Muscle layer of duodenum (tissue), 2 donors: ENCODE results near the gene AXIN1.

ENCODE experiments used
- H3K27ac ChIP-seq: one replicate; pipeline ENCODE4 v1.7.0; 2013; ENCODE audit warnings: mild to moderate bottlenecking, low read length
- H3K27me3 ChIP-seq: one replicate; pipeline ENCODE4 v1.7.0; 2013; ENCODE audit warnings: low read depth, mild to moderate bottlenecking, control low read depth, low read length
- H3K36me3 ChIP-seq, 2 donors: one replicate each; pipeline ENCODE4 v1.7.0; 2013; ENCODE audit warnings: low read length in 2 of 2, control low read depth in 1 of 2, mild to moderate bottlenecking in 1 of 2; ENCODE audit not compliant: insufficient read depth in 2 of 2, control insufficient read depth in 1 of 2
- H3K4me1 ChIP-seq, 2 donors: one replicate each; pipeline ENCODE4 v1.7.0; 2013; ENCODE audit warnings: low read length in 2 of 2, mild to moderate bottlenecking in 2 of 2, control low read depth in 1 of 2, moderate library complexity in 1 of 2; ENCODE audit not compliant: insufficient read depth in 2 of 2, control insufficient read depth in 1 of 2
- H3K4me3 ChIP-seq, 2 donors: one replicate each; pipeline ENCODE4 v1.7.0; 2013; ENCODE audit warnings: low read length in 2 of 2, low read depth in 1 of 2, mild to moderate bottlenecking in 1 of 2
- H3K9me3 ChIP-seq, 2 donors: one replicate each; pipeline ENCODE4 v1.7.0; 2013; ENCODE audit warnings: low read length in 2 of 2, control low read depth in 1 of 2, mild to moderate bottlenecking in 1 of 2; ENCODE audit not compliant: control insufficient read depth in 1 of 2
- donor health status: healthy.

AXIN1 gene

DNA sequence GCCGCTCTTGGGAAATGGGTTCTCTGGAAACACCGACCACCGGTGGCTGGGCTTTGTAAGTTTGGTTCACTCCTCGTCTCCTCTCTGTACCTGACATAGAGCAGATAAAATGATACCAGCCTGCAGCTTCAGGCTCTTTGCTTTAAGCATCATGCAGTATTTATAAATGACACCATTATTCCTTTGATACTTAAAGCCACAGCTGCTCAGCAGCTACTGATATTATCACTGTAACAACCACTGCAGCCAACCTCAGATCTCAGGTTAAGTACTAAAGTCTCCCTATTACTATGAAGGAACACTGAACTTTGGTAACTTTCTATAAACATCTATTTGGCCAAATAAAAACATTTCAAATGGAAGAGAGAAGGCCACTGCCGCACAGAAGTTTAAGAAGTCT is 34.9 kb downstream of the AXIN1 start:
- Histone ChIP-seq H3K9me3 (no peaks in the 10 kb centered on the region), H3K27me3 (no peaks in the 10 kb centered on the region), H3K4me1 (no peaks in the 10 kb centered on the region), H3K36me3 (peaks cover 19 to 31% of the 10 kb centered on the region in 2 donors), H3K4me3 (no peak overlapping the region), H3K27ac (no peak overlapping the region)

- no peak overlapping the region for H3K4me3 ChIP-seq
- no peaks in the 10 kb centered on the region for H3K9me3 ChIP-seq
- H3K27ac ChIP-seq: no peak overlapping the region
- H3K27me3 ChIP-seq: no peaks in the 10 kb centered on the region
- peaks cover 19 to 37% of the 10 kb centered on the region in 2 donors for H3K36me3 ChIP-seq
- H3K4me1 ChIP-seq: no peaks in the 10 kb centered on the region
These were observed 35.6 kb downstream of the AXIN1 start for GRCh38 chr16:316741-317464.

GRCh38 chr16:314795-315299 is 37.7 kb downstream of the AXIN1 start:
- H3K9me3 ChIP-seq: no peaks in the 10 kb centered on the region
- H3K36me3 ChIP-seq: peaks cover 19 to 42% of the 10 kb centered on the region in 2 donors
- H3K4me1 ChIP-seq: no peaks in the 10 kb centered on the region
- no peaks in the 10 kb centered on the region for H3K27me3 ChIP-seq
- no peak overlapping the region for H3K27ac ChIP-seq
- H3K4me3 ChIP-seq: no peak overlapping the region

GRCh38 chr16:314351-314750 is 38.2 kb downstream of the AXIN1 start:
- peaks cover 22 to 46% of the 10 kb centered on the region in 2 donors for H3K36me3 ChIP-seq
- H3K27ac ChIP-seq: no peak overlapping the region
- H3K4me1 ChIP-seq: no peaks in the 10 kb centered on the region
- no peaks in the 10 kb centered on the region for H3K9me3 ChIP-seq
- H3K4me3 ChIP-seq: no peak overlapping the region
- H3K27me3 ChIP-seq: no peaks in the 10 kb centered on the region

GRCh38 chr16:311725-312124 is 40.8 kb downstream of the AXIN1 start:
- Histone ChIP-seq H3K36me3 (peaks cover 35 to 61% of the 10 kb centered on the region in 2 donors), H3K27me3 (no peaks in the 10 kb centered on the region), H3K4me1 (no peaks in the 10 kb centered on the region), H3K27ac (no peak overlapping the region), H3K9me3 (no peaks in the 10 kb centered on the region), H3K4me3 (no peak overlapping the region)

GRCh38 chr16:309476-309875 is 43.0 kb downstream of the AXIN1 start:
- Histone ChIP-seq H3K27ac (no peak overlapping the region), H3K9me3 (no peaks in the 10 kb centered on the region), H3K4me1 (no peaks in the 10 kb centered on the region), H3K4me3 (no peak overlapping the region), H3K27me3 (no peaks in the 10 kb centered on the region), H3K36me3 (peaks cover 35 to 68% of the 10 kb centered on the region in 2 donors)

DNA sequence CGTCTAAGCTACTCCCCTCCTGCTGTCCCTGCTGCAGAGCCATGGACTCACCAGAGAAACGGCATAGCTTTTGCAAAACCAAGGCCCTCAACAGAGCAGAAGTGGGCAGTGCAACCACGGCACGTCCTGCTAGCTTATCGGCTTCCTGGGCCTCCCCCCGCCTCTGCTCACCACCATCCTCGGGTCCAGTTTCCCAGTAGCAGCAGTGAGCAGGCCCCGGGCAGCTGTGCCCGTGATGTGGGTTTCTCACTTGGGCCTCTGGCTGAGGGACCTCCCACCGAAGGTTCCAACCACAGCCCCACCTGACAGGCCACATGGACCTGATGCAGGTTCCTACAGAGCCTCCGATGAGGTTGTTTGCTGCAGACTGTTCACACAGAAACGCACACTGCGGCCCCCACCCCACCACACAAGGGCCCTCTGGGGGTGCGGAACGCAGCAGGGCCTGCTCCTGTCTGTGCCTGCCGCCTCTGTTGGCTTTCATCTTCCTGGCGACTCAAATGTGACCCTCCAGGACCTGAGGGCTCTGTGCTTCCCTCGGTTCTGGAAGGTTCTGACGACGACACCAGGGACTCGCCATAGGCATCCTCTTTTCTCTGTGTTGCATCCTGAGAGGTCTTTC is 44.7 kb downstream of the AXIN1 start:
- H3K4me3 ChIP-seq: no peak overlapping the region
- H3K27me3 ChIP-seq: no peaks in the 10 kb centered on the region
- H3K36me3 ChIP-seq: peaks cover 18 to 64% of the 10 kb centered on the region in 2 donors
- H3K27ac ChIP-seq: no peak overlapping the region
- H3K4me1 ChIP-seq: no peaks in the 10 kb centered on the region
- H3K9me3 ChIP-seq: no peaks in the 10 kb centered on the region

DNA sequence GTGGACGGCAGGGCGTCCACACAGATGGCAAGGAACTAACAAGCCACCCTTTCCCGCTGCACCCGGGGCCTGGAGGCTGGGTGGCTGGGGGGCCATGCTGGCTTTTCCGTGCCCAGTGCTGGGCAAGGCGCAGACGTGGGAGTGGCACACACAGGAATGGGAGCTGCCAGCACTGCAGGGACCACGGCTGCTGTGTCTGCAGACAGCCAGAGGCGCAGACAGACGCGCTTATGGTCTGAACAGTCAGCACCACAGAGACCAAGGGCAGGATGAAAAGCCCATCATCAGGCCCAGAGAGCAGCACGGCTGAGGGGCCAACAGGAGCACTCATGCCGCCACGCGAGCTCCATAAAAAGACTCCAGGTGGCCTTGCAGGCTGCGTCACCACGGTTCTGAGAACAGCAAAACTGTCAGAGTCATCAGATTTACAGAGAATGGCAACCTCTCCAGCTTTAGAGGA is 45.6 kb downstream of the AXIN1 start:
- Histone ChIP-seq H3K36me3 (peaks cover 24 to 63% of the 10 kb centered on the region in 2 donors), H3K9me3 (no peaks in the 10 kb centered on the region), H3K4me1 (no peaks in the 10 kb centered on the region), H3K27me3 (no peaks in the 10 kb centered on the region), H3K4me3 (no peak overlapping the region), H3K27ac (no peak overlapping the region)

DNA sequence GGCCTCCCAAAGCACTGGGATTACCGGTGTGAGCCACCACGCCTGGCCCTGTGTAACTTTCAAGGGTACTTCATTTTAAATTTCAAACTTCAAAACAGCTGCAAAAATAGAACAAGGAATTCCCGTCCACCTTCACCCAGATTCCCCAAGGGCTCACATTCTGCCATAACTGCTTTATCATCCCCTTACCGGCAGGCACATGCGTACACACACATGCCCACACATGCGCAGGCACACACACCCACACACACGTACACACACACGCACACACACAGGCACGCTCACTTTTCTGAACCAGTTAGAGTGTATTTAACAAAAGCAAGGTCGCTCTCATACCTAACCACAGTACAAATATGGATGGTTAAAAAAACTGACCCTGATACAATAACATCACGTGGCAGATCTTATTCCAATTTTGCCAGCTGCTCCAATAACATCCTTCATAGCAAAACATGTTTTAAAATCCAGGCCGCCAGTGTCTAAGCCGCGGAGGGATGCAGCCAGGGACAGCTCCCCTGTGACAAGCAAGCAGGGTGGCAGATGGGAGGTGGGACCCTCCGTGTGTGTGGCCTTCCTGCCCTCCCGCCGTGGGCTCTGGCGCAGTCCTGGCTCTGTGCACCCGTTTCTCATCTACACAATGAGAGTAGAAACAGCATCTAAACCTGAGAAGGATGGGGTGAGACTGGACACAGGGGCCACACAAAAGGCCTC is 46.5 kb downstream of the AXIN1 start:
- no peak overlapping the region for H3K27ac ChIP-seq
- H3K4me1 ChIP-seq: no peaks in the 10 kb centered on the region
- H3K27me3 ChIP-seq: no peaks in the 10 kb centered on the region
- peaks cover 25 to 64% of the 10 kb centered on the region in 2 donors for H3K36me3 ChIP-seq
- H3K9me3 ChIP-seq: no peaks in the 10 kb centered on the region
- H3K4me3 ChIP-seq: no peak overlapping the region

DNA sequence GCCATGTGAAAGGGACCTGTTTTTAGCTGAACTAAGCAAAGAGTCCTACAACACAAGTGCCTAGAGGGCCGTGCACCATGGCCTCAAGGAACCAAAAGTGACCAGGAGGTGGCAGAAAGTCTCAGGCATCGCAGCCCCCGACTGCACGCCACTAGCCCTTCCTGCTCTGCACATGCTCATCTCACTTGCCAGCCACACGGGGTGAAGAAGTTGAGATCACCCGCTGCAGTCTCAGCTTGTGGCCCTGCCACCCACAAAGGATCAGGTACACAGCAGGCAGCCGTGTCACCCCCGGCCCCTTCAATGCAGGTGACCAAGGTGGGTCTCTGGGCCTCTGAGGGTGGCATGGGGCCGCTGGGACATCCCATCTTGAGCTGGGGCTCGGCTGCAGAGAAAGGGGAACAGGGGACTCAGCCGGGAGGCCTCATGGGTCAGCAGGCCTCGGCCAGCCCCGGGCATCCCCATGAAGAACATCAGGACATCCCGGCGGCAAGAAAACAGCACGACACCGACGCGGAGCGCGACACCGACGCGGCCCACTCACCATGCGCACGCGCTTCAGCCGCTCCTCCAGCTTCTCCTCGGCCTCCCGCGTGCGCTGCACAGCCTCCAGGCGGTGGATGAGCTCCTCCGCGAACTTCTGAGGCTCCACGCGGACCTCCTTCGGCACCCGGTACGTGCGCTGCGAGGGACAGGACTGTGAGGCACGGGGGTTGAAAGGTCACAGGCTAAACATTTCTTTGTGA is 48.6 kb downstream of the AXIN1 start:
- Histone ChIP-seq H3K4me3 (no peak overlapping the region), H3K36me3 (peaks cover 24 to 60% of the 10 kb centered on the region in 2 donors), H3K27me3 (no peaks in the 10 kb centered on the region), H3K27ac (no peak overlapping the region), H3K4me1 (no peaks in the 10 kb centered on the region), H3K9me3 (no peaks in the 10 kb centered on the region)

GRCh38 chr16:301950-302349 is 50.6 kb downstream of the AXIN1 start:
- H3K27me3 ChIP-seq: no peaks in the 10 kb centered on the region
- H3K36me3 ChIP-seq: peaks cover 12 to 54% of the 10 kb centered on the region in 2 donors
- H3K27ac ChIP-seq: no peak overlapping the region

More at GRCh38 chr16:301950-302349, 50.6 kb downstream of the AXIN1 start:
- Histone ChIP-seq H3K4me1 (no peaks in the 10 kb centered on the region), H3K4me3 (no peak overlapping the region), H3K9me3 (no peaks in the 10 kb centered on the region)
